ENCODE results near the gene MED13L.
"Not testable (repeated sequence)": the region's sequence is repeated elsewhere in the genome, so short reads cannot be mapped to it uniquely, and the experiment has no call there.

MED13L gene

DNA sequence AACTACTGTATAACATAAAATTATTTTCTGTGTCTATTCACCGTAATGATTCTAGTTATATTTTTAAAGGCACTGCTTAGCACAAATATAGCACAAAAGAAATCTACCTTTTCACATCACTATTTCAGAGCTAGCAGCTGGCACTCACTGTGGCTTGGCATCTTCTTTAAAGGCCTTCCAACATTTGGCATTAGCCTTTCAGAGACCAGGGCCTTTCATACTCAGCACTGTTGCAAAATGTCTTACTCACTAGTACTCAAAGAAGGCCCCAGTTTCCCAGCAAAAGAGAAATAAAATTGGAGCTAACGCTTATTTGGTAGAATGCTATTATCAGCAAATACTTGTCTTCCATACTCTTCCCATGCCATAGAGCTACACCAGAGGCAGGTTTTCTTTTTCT is 238.4 kb downstream of the MED13L start:
- TF ChIP-seq CTCF (IDR thresholded peaks at IDR 0.05; ENCODE audit: low read depth, low read length), result no peak
- DNase-seq (ENCODE audit: extremely low read depth, low read depth), result no peak

- TF ChIP-seq CTCF (IDR thresholded peaks at IDR 0.05; ENCODE audit: low read depth, low read length), result no peak
- no peak for DNase-seq (ENCODE audit: extremely low read depth, low read depth)
Observed at GRCh38 chr12:116037941-116038837, 239.3 kb downstream of the MED13L start.

DNA sequence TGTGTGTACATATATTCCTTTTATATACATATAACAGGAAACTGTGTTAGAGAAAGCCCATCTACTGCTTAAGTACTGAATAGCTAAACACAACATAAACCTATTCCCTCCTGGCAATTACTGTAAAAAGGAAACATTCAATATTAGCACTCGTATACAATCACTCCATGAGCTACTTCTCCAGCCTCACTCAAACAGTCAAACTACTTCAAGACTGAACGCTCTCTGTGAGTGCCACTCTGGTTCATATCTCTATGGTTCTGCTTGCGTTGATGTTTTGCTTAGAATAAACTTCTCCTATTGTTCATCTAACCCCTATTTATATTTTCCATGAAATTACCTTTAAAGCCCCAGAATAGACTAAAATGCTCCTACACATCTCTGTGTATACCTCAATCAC is 243.7 kb downstream of the MED13L start:
- no peak for DNase-seq (ENCODE audit: extremely low read depth, low read depth)
- no peak for TF ChIP-seq CTCF (IDR thresholded peaks at IDR 0.05; ENCODE audit: low read depth, low read length)

GRCh38 chr12:116031624-116032023 is 245.9 kb downstream of the MED13L start:
- not testable (repeated sequence) for DNase-seq (ENCODE audit: extremely low read depth, low read depth)

GRCh38 chr12:116028619-116029018 is 248.9 kb downstream of the MED13L start:
- no peak for DNase-seq (ENCODE audit: extremely low read depth, low read depth)
- no peak for TF ChIP-seq CTCF (IDR thresholded peaks at IDR 0.05; ENCODE audit: low read depth, low read length)

GRCh38 chr12:116027551-116027821 is 250.0 kb downstream of the MED13L start:
- no peak for TF ChIP-seq CTCF (IDR thresholded peaks at IDR 0.05; ENCODE audit: low read depth, low read length)
- no peak for DNase-seq (ENCODE audit: extremely low read depth, low read depth)

- DNase-seq (ENCODE audit: extremely low read depth, low read depth), result no peak
- TF ChIP-seq CTCF (IDR thresholded peaks at IDR 0.05; ENCODE audit: low read depth, low read length), result no peak
Observed at GRCh38 chr12:116026768-116027550, 250.5 kb downstream of the MED13L start.
